WTC11 (cell line): ENCODE data around the gene ATP2B1. TPM values are rescaled to one million over a fixed set of nuclear protein-coding genes. Genes with fewer than 3 reads are reported as not detected.

Source experiments
- AFF4 ChIP-seq: sonication (generic); formaldehyde crosslinking; IDR thresholded peaks from 2 replicates; pipeline ENCODE4 v1.8.1; 2023; ENCODE audit warnings: mild to moderate bottlenecking, missing genetic modification reagents, borderline replicate concordance
- ARID4B ChIP-seq: sonication (generic); formaldehyde crosslinking; IDR thresholded peaks from 2 replicates; pipeline ENCODE4 v1.8.0; 2023; ENCODE audit warnings: missing genetic modification reagents, mild to moderate bottlenecking, borderline replicate concordance
- ATF6 ChIP-seq: sonication (generic); formaldehyde crosslinking; IDR thresholded peaks from 2 replicates; pipeline ENCODE4 v1.8.1; 2023; ENCODE audit warnings: mild to moderate bottlenecking, missing genetic modification reagents
- CREB1 ChIP-seq: sonication (generic); formaldehyde crosslinking; IDR thresholded peaks from 2 replicates; pipeline ENCODE4 v1.8.0; 2023; ENCODE audit warnings: mild to moderate bottlenecking, missing genetic modification reagents
- EMX1 ChIP-seq: fragments of 250-450 bp; sonication (Bioruptor Pico); IDR thresholded peaks from 2 replicates; pipeline ENCODE4 v1.8.0; 2021; ENCODE audit warnings: mild to moderate bottlenecking
- ERG ChIP-seq: fragments of 250-450 bp; sonication (Bioruptor Pico); IDR thresholded peaks from 2 replicates; pipeline ENCODE4 v1.8.0; 2021; ENCODE audit warnings: mild to moderate bottlenecking
- ESRRA ChIP-seq: sonication (generic); formaldehyde crosslinking; IDR thresholded peaks from 2 replicates; pipeline ENCODE4 v1.8.1; 2022; ENCODE audit warnings: mild to moderate bottlenecking, missing genetic modification reagents, borderline replicate concordance
- ETV6 ChIP-seq: sonication (generic); formaldehyde crosslinking; IDR thresholded peaks from 2 replicates; pipeline ENCODE4 v1.8.1; 2022; ENCODE audit warnings: mild to moderate bottlenecking, missing genetic modification reagents
- FOXK1 ChIP-seq: sonication (generic); formaldehyde crosslinking; IDR thresholded peaks from 2 replicates; pipeline ENCODE4 v1.8.0; 2022; ENCODE audit warnings: mild to moderate bottlenecking, moderate library complexity, missing genetic modification reagents
- GRHL2 ChIP-seq: fragments of 250-450 bp; sonication (Bioruptor Pico); IDR thresholded peaks from 2 replicates; pipeline ENCODE4 v1.8.0; 2022; ENCODE audit warnings: mild to moderate bottlenecking, moderate library complexity; ENCODE audit not compliant: insufficient replicate concordance, severe bottlenecking
- IRF1 ChIP-seq: sonication (generic); formaldehyde crosslinking; IDR thresholded peaks from 2 replicates; pipeline ENCODE4 v1.8.0; 2023; ENCODE audit warnings: missing genetic modification reagents
- IRF2 ChIP-seq: sonication (generic); formaldehyde crosslinking; IDR thresholded peaks from 2 replicates; pipeline ENCODE4 v1.8.0; 2022; ENCODE audit warnings: low read depth, missing genetic modification reagents, borderline replicate concordance
- NFYB ChIP-seq: sonication (generic); formaldehyde crosslinking; conservative IDR thresholded peaks from 2 replicates; pipeline ENCODE4 v1.8.0; 2022; ENCODE audit warnings: low read depth, missing genetic modification reagents
- RELA ChIP-seq: sonication (generic); formaldehyde crosslinking; IDR thresholded peaks from 2 replicates; pipeline ENCODE4 v1.8.1; 2022; ENCODE audit warnings: missing genetic modification reagents, mild to moderate bottlenecking, borderline replicate concordance
- RORB ChIP-seq: fragments of 250-450 bp; sonication (Bioruptor Pico); IDR thresholded peaks from 2 replicates; pipeline ENCODE4 v1.9.0; 2021; ENCODE audit warnings: mild to moderate bottlenecking
- STAT6 ChIP-seq: sonication (generic); formaldehyde crosslinking; conservative IDR thresholded peaks from 2 replicates; pipeline ENCODE4 v1.8.1; 2023; ENCODE audit warnings: mild to moderate bottlenecking, low read depth, missing genetic modification reagents, moderate library complexity
- USF2 ChIP-seq: sonication (generic); formaldehyde crosslinking; IDR thresholded peaks from 2 replicates; pipeline ENCODE4 v1.8.1; 2023; ENCODE audit warnings: mild to moderate bottlenecking, missing genetic modification reagents, moderate library complexity
- ZBTB21 ChIP-seq: sonication (generic); formaldehyde crosslinking; IDR thresholded peaks from 2 replicates; pipeline ENCODE4 v1.8.1; 2023; ENCODE audit warnings: mild to moderate bottlenecking, missing genetic modification reagents, borderline replicate concordance
- ZNF263 ChIP-seq: sonication (generic); formaldehyde crosslinking; IDR thresholded peaks from 2 replicates; pipeline ENCODE4 v1.8.1; 2022; ENCODE audit warnings: low read depth, mild to moderate bottlenecking, moderate library complexity, missing genetic modification reagents
- ZNF425 ChIP-seq: fragments of 250-450 bp; sonication (Bioruptor Pico); conservative IDR thresholded peaks from 2 replicates; pipeline ENCODE4 v1.9.0; 2021; ENCODE audit warnings: mild to moderate bottlenecking
- total RNA-seq: library from RNA; stranded (reverse); gene quantifications from 3 replicates; pipeline ENCODE4 v1.2.3, GENCODE V29; 2021

The ATP2B1 gene
- total RNA-seq, 1 experiment from 2014 or later: 31.7 TPM

- TF ChIP-seq ARID4B (CRISPR knock-in tag) (no peak), CREB1 (no peak), ZNF425 (CRISPR knock-in tag) (no peak), NFYB (CRISPR knock-in tag) (0 out of 2 replicates have a peak, but pooled peaks have one; percentile 34), ETV6 (CRISPR knock-in tag) (no peak), ZNF263 (CRISPR knock-in tag) (no peak), USF2 (no peak), AFF4 (CRISPR knock-in tag) (no peak), IRF2 (CRISPR knock-in tag) (no peak), ATF6 (CRISPR knock-in tag) (no peak), IRF1 (CRISPR knock-in tag) (no peak), FOXK1 (CRISPR knock-in tag) (no peak; the same call in 1 of the 2 replicates), RELA (CRISPR knock-in tag) (no peak), EMX1 (CRISPR knock-in tag) (no peak), ESRRA (CRISPR knock-in tag) (no peak), STAT6 (no peak), ZBTB21 (CRISPR knock-in tag) (no peak), ERG (CRISPR knock-in tag) (no peak), RORB (CRISPR knock-in tag) (no peak), GRHL2 (CRISPR knock-in tag) (no peak)
Measured at GRCh38 chr12:89708565-89709156, at the start of gene ATP2B1 (continued).
